ENCODE data around the gene AP5S1. TPM values are rescaled to one million over a fixed set of nuclear protein-coding genes. Genes with fewer than 3 reads are reported as not detected.
A peak's percentile ranks its signal among the peaks of the same experiment; 100 is the strongest.

AP5S1 gene
- polyA plus RNA-seq, 4 donors: 8.5 to 14.7 (median 12.0) TPM

DNA sequence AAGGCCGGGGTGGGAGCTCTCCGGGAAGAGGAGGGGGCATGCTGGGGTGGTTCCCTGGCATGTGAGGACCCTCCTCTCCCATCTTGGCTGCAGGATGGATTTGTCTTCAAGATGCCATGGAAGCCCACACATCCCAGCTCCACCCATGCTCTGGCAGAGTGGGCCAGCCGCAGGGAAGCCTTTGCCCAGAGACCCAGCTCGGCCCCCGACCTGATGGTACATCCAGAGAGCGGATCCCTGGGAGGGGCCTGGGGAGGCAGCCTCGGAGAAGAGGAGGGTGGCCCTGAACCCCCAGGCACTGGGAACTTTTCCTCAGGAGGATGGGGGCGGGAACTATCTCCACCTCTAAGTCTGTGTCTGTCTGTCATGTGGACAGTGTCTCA, 19.5 kb upstream of the AP5S1 start:
- 95 to 98% (median 95%) methylated on average over 8 of the region's 8 CpGs for WGBS, 3 donors
- no peak for FAIRE-seq
- Histone ChIP-seq H3K9me3 (ENCODE audit: control insufficient read depth in 2 of 2, insufficient read depth in 1 of 2, low read depth in 1 of 2, low read length in 1 of 2) (no peaks in the 10 kb centered on the region), H3K27me3 (ENCODE audit: control insufficient read depth in 3 of 3, insufficient read depth in 3 of 3, low read length in 3 of 3) (no peaks in the 10 kb centered on the region), H3K4me1 (ENCODE audit: control insufficient read depth in 3 of 3, insufficient read depth in 2 of 3, low read depth in 1 of 3, low read length in 2 of 3) (peaks cover 13 to 53% (median 18%) of the 10 kb centered on the region in 3 donors), H3K4me3 (ENCODE audit: low read depth in 1 of 3, low read length in 3 of 3) (no peak overlapping the region), H3K36me3 (ENCODE audit: control insufficient read depth in 3 of 3, insufficient read depth in 2 of 3, low read depth in 1 of 3, low read length in 3 of 3) (peaks cover 0 to 85% (median 6%) of the 10 kb centered on the region in 3 donors), H3K27ac (ENCODE audit: low read depth in 1 of 3, low read length in 2 of 3) (peak overlapping the region in 1 of 3 donors; percentile 95)
- DNase-seq: no peak

DNA sequence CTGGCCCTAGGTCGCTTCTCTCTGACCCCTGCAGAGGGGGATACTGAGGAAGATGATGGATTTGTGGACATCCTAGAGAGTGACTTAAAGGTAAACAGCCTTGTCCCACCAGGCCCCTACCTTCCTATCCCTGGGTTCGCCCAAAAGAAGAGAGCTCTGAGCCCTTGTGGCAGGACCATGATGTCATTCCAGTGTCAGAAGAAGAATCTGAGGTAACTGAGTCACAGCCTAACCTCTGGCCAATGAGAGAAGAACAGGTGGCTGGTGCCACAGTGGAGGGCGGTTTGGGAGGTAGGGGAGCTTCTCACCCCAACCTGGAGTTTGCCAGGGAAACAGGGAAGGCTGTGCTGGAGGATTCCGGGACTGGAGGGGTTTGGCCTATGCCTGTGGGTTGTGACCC, 19.0 kb upstream of the AP5S1 start:
- peaks cover 0 to 89% (median 6%) of the 10 kb centered on the region in 3 donors for H3K36me3 ChIP-seq (ENCODE audit: control insufficient read depth in 3 of 3, insufficient read depth in 2 of 3, low read depth in 1 of 3, low read length in 3 of 3)
- H3K4me3 ChIP-seq (ENCODE audit: low read depth in 1 of 3, low read length in 3 of 3): no peak overlapping the region
- WGBS, 3 donors: 84 to 99% (median 97%) methylated on average over 4 of the region's 4 CpGs
- H3K4me1 ChIP-seq (ENCODE audit: control insufficient read depth in 3 of 3, insufficient read depth in 2 of 3, low read depth in 1 of 3, low read length in 2 of 3): peaks cover 16 to 57% (median 18%) of the 10 kb centered on the region in 3 donors
- H3K27ac ChIP-seq (ENCODE audit: low read depth in 1 of 3, low read length in 2 of 3): no peak overlapping the region
- no peaks in the 10 kb centered on the region for H3K27me3 ChIP-seq (ENCODE audit: control insufficient read depth in 3 of 3, insufficient read depth in 3 of 3, low read length in 3 of 3)
- no peaks in the 10 kb centered on the region for H3K9me3 ChIP-seq (ENCODE audit: control insufficient read depth in 2 of 2, insufficient read depth in 1 of 2, low read depth in 1 of 2, low read length in 1 of 2)
- FAIRE-seq (no peak), DNase-seq (no peak)

DNA sequence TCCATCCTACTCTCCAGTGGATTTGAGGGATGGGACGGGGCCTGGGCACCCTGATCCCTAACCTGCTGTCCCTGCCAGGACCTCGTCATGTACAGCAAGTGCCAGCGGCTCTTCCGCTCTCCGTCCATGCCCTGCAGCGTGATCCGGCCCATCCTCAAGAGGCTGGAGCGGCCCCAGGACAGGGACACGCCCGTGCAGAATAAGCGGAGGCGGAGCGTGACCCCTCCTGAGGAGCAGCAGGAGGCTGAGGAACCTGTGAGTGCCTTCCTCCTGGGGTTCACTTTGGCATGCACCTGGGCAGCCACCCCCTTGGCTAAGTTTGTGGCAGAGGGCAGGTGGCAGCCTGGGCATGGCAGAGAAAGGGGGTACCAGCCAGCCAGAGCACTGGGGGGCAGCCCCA, 18.5 kb upstream of the AP5S1 start:
- H3K27ac ChIP-seq (ENCODE audit: low read depth in 1 of 3, low read length in 2 of 3): no peak overlapping the region
- peaks cover 16 to 58% (median 18%) of the 10 kb centered on the region in 3 donors for H3K4me1 ChIP-seq (ENCODE audit: control insufficient read depth in 3 of 3, insufficient read depth in 2 of 3, low read depth in 1 of 3, low read length in 2 of 3)
- no peaks in the 10 kb centered on the region for H3K9me3 ChIP-seq (ENCODE audit: control insufficient read depth in 2 of 2, insufficient read depth in 1 of 2, low read depth in 1 of 2, low read length in 1 of 2)
- 94 to 98% (median 95%) methylated on average over 13 of the region's 13 CpGs for WGBS, 3 donors
- no peaks in the 10 kb centered on the region for H3K27me3 ChIP-seq (ENCODE audit: control insufficient read depth in 3 of 3, insufficient read depth in 3 of 3, low read length in 3 of 3)
- FAIRE-seq (no peak), DNase-seq (no peak)
- no peak overlapping the region for H3K4me3 ChIP-seq (ENCODE audit: low read depth in 1 of 3, low read length in 3 of 3)
- H3K36me3 ChIP-seq (ENCODE audit: control insufficient read depth in 3 of 3, insufficient read depth in 2 of 3, low read depth in 1 of 3, low read length in 3 of 3): peaks cover 0 to 89% (median 6%) of the 10 kb centered on the region in 3 donors

DNA sequence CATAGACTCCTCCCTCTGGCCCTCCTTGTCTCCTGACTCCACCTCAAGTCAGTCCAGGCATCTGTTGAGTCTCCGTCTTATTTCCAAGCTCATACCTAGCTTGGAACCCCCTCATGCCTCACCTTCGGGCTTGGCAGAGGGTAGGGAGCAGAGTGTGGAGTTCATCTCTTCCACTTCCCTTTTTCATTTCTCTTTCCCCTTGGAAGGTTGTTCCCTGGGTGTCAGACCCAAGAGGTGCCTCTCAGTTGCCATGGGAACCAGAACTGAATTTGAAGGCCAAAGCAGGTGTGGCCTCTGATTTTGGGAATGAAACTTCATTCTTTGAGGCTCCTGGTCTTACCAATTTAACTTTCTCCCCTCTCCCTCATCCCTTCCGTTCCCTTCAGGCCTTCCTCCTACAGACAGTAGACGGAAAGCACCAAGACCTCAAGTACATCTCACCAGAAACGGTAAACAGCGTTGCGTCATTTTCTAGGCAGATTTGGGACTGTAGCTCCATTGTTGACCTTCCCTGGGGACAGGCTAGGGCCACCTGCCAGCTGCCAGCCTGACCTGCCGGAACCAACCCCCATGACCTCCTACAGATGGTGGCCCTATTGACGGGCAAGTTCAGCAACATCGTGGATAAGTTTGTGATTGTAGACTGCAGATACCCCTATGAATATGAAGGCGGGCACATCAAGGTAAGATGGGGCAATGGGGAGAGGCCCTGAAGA, 17.7 kb upstream of the AP5S1 start:
- DNase-seq: no peak
- H3K36me3 ChIP-seq (ENCODE audit: control insufficient read depth in 3 of 3, insufficient read depth in 2 of 3, low read depth in 1 of 3, low read length in 3 of 3): peaks cover 0 to 83% (median 6%) of the 10 kb centered on the region in 3 donors
- H3K27ac ChIP-seq (ENCODE audit: low read depth in 1 of 3, low read length in 2 of 3): no peak overlapping the region
- H3K9me3 ChIP-seq (ENCODE audit: control insufficient read depth in 2 of 2, insufficient read depth in 1 of 2, low read depth in 1 of 2, low read length in 1 of 2): no peaks in the 10 kb centered on the region
- no peak for FAIRE-seq
- peaks cover 14 to 58% (median 22%) of the 10 kb centered on the region in 3 donors for H3K4me1 ChIP-seq (ENCODE audit: control insufficient read depth in 3 of 3, insufficient read depth in 2 of 3, low read depth in 1 of 3, low read length in 2 of 3)
- no peaks in the 10 kb centered on the region for H3K27me3 ChIP-seq (ENCODE audit: control insufficient read depth in 3 of 3, insufficient read depth in 3 of 3, low read length in 3 of 3)
- no peak overlapping the region for H3K4me3 ChIP-seq (ENCODE audit: low read depth in 1 of 3, low read length in 3 of 3)
- WGBS, 3 donors: 91 to 93% (median 91%) methylated on average over 11 of the region's 11 CpGs

DNA sequence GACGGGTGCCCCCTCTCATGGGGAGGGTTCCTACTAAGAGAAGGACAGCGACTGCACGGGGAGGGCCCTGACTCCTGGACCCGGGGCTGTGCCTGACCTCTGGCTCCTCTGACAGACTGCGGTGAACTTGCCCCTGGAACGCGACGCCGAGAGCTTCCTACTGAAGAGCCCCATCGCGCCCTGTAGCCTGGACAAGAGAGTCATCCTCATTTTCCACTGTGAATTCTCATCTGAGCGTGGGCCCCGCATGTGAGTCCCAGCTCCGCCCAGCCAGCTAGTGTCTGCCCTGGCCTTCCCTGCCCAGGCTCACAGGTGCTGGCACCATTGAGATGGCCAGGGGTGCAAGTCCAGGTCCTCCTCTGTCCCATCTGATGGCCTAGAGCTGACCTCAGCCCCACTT, 17.1 kb upstream of the AP5S1 start:
- DNase-seq (no peak), FAIRE-seq (no peak)
- no peaks in the 10 kb centered on the region for H3K9me3 ChIP-seq (ENCODE audit: control insufficient read depth in 2 of 2, insufficient read depth in 1 of 2, low read depth in 1 of 2, low read length in 1 of 2)
- peaks cover 0 to 81% (median 6%) of the 10 kb centered on the region in 3 donors for H3K36me3 ChIP-seq (ENCODE audit: control insufficient read depth in 3 of 3, insufficient read depth in 2 of 3, low read depth in 1 of 3, low read length in 3 of 3)
- H3K27me3 ChIP-seq (ENCODE audit: control insufficient read depth in 3 of 3, insufficient read depth in 3 of 3, low read length in 3 of 3): no peaks in the 10 kb centered on the region
- WGBS, 3 donors: 93 to 95% (median 93%) methylated on average over 14 of the region's 14 CpGs
- no peak overlapping the region for H3K27ac ChIP-seq (ENCODE audit: low read depth in 1 of 3, low read length in 2 of 3)
- H3K4me3 ChIP-seq (ENCODE audit: low read depth in 1 of 3, low read length in 3 of 3): no peak overlapping the region
- H3K4me1 ChIP-seq (ENCODE audit: control insufficient read depth in 3 of 3, insufficient read depth in 2 of 3, low read depth in 1 of 3, low read length in 2 of 3): peaks cover 12 to 60% (median 21%) of the 10 kb centered on the region in 3 donors

DNA sequence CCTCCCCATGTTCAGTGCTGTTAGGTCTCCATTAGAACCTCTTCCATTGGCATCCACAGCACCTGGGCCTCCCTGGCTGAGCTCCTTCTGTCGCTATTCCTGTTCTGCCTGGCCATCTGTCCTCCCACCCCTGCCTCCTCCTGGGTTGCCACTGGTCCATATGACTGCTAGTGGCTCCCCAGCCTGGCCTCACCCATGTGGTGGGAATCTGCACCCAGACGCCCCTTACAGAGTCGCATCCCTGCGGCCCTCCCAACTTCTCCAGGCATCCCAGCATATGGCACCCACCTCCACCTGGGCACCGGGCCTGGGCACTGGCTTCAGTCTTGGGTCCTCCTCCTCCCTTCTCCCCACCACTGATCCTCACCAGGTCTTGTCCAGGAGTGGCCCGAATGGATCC, 16.5 kb upstream of the AP5S1 start:
- 85 to 98% (median 88%) methylated on average over 6 of the region's 6 CpGs for WGBS, 3 donors
- Histone ChIP-seq H3K27me3 (ENCODE audit: control insufficient read depth in 3 of 3, insufficient read depth in 3 of 3, low read length in 3 of 3) (no peaks in the 10 kb centered on the region), H3K4me3 (ENCODE audit: low read depth in 1 of 3, low read length in 3 of 3) (no peak overlapping the region), H3K4me1 (ENCODE audit: control insufficient read depth in 3 of 3, insufficient read depth in 2 of 3, low read depth in 1 of 3, low read length in 2 of 3) (peaks cover 7 to 58% (median 15%) of the 10 kb centered on the region in 3 donors), H3K9me3 (ENCODE audit: control insufficient read depth in 2 of 2, insufficient read depth in 1 of 2, low read depth in 1 of 2, low read length in 1 of 2) (no peaks in the 10 kb centered on the region), H3K27ac (ENCODE audit: low read depth in 1 of 3, low read length in 2 of 3) (no peak overlapping the region), H3K36me3 (ENCODE audit: control insufficient read depth in 3 of 3, insufficient read depth in 2 of 3, low read depth in 1 of 3, low read length in 3 of 3) (peaks cover 0 to 76% (median 6%) of the 10 kb centered on the region in 3 donors)
- FAIRE-seq (no peak), DNase-seq (no peak)

DNA sequence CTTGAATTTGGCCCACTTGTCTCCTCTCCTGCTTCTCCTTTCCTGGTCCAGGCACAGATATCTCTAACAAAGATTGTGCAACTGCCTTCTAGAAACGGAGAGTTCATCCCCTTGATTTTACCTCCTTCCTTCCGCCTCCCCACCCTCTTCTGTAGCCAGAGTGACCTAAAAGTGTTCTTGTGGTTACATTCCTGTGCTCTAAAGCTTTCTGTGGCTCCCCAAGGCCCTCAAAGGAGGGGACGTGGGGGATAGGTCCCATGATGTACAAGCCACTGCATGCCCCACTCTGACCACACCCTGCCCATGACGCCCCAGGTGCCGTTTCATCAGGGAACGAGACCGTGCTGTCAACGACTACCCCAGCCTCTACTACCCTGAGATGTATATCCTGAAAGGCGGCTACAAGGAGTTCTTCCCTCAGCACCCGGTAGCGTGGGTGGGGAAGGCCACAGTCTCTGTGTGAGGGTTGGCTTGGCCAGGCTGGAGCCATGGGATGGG, 16.0 kb upstream of the AP5S1 start:
- DNase-seq: no peak
- peaks cover 4 to 54% (median 12%) of the 10 kb centered on the region in 3 donors for H3K4me1 ChIP-seq (ENCODE audit: control insufficient read depth in 3 of 3, insufficient read depth in 2 of 3, low read depth in 1 of 3, low read length in 2 of 3)
- H3K36me3 ChIP-seq (ENCODE audit: control insufficient read depth in 3 of 3, insufficient read depth in 2 of 3, low read depth in 1 of 3, low read length in 3 of 3): peaks cover 0 to 71% (median 6%) of the 10 kb centered on the region in 3 donors

DNA sequence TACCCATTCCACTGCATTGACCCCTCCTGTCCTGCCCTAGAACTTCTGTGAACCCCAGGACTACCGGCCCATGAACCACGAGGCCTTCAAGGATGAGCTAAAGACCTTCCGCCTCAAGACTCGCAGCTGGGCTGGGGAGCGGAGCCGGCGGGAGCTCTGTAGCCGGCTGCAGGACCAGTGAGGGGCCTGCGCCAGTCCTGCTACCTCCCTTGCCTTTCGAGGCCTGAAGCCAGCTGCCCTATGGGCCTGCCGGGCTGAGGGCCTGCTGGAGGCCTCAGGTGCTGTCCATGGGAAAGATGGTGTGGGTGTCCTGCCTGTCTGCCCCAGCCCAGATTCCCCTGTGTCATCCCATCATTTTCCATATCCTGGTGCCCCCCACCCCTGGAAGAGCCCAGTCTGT, 15.6 kb upstream of the AP5S1 start:
- no peak for FAIRE-seq
- Histone ChIP-seq H3K27ac (ENCODE audit: low read depth in 1 of 3, low read length in 2 of 3) (no peak overlapping the region), H3K27me3 (ENCODE audit: control insufficient read depth in 3 of 3, insufficient read depth in 3 of 3, low read length in 3 of 3) (no peaks in the 10 kb centered on the region), H3K4me3 (ENCODE audit: low read depth in 1 of 3, low read length in 3 of 3) (no peak overlapping the region), H3K4me1 (ENCODE audit: control insufficient read depth in 3 of 3, insufficient read depth in 2 of 3, low read depth in 1 of 3, low read length in 2 of 3) (peaks cover 4 to 49% (median 12%) of the 10 kb centered on the region in 3 donors), H3K36me3 (ENCODE audit: control insufficient read depth in 3 of 3, insufficient read depth in 2 of 3, low read depth in 1 of 3, low read length in 3 of 3) (peaks cover 0 to 66% (median 6%) of the 10 kb centered on the region in 3 donors), H3K9me3 (ENCODE audit: control insufficient read depth in 2 of 2, insufficient read depth in 1 of 2, low read depth in 1 of 2, low read length in 1 of 2) (no peaks in the 10 kb centered on the region)
- WGBS, 3 donors: 92 to 97% (median 94%) methylated on average over 11 of the region's 11 CpGs
- DNase-seq: no peak

More for the DNA sequence above, 16.0 kb upstream of the AP5S1 start:
- Histone ChIP-seq H3K4me3 (ENCODE audit: low read depth in 1 of 3, low read length in 3 of 3) (no peak overlapping the region), H3K27ac (ENCODE audit: low read depth in 1 of 3, low read length in 2 of 3) (no peak overlapping the region), H3K9me3 (ENCODE audit: control insufficient read depth in 2 of 2, insufficient read depth in 1 of 2, low read depth in 1 of 2, low read length in 1 of 2) (no peaks in the 10 kb centered on the region), H3K27me3 (ENCODE audit: control insufficient read depth in 3 of 3, insufficient read depth in 3 of 3, low read length in 3 of 3) (no peaks in the 10 kb centered on the region)
- FAIRE-seq: no peak
- WGBS, 3 donors: 86 to 88% (median 87%) methylated on average over 11 of the region's 11 CpGs
